ENCODE results near the gene CYP46A1.

CYP46A1 gene

GRCh38 chr14:99717682-99718013 is 33.5 kb downstream of the CYP46A1 start:
- no peak for DNase-seq

DNA sequence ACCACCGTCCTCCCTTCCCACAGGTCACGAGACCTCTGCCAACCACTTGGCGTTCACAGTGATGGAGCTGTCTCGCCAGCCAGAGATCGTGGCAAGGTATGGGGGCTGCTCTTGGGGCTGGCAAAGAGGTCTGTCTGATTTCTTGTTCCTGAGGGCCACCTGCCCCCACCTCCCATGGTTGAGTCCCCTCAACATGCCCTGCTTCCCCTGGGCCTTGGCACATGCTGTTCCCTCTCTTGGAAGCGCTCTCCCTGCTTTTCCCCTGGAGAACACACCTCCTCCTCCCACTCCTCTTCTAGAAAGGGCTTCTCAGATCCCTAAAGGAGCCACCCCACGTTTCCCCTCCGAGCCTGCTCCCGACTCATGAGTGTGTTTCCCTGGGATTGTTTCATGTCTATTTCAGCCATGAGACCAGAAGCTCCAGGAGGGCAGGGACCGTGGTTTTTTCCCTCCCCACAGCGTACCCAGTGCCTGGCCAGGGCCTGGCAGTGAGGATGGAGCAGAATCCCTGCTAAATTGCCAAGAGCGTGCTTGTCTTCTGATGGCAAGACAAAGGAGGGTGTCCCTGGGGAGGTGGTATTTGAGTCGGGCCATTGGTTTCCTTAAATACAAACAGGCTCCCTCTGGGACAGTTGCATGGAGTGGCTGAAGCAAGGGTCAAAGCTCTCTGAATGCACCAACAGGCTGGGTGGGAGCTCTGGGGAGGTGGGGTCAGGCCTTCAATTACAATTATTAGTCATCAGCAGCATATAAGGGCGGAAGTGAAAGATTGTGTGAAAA is 34.1 kb downstream of the CYP46A1 start:
- DNase-seq = no peak

DNA sequence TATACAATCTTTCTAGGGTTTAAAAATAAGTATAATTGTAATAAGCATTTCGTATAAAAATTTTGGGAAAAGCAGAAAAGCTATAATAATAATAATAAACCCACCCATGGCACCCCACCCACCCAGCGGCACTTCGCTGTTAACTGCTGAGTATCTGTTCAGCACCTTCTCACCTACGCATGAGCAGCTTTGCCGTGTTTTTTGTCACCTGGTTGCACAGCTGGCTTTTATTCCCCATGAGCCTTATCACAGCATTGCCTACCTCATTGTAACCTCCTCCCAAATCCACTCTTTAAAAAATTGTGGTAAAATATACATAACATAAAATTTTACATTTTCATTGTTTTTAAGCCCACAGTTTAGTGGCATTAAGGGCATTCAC is 34.7 kb downstream of the CYP46A1 start:
- DNase-seq = no peak

GRCh38 chr14:99720941-99721791 is 37.1 kb downstream of the CYP46A1 start:
- no peak for DNase-seq

DNA sequence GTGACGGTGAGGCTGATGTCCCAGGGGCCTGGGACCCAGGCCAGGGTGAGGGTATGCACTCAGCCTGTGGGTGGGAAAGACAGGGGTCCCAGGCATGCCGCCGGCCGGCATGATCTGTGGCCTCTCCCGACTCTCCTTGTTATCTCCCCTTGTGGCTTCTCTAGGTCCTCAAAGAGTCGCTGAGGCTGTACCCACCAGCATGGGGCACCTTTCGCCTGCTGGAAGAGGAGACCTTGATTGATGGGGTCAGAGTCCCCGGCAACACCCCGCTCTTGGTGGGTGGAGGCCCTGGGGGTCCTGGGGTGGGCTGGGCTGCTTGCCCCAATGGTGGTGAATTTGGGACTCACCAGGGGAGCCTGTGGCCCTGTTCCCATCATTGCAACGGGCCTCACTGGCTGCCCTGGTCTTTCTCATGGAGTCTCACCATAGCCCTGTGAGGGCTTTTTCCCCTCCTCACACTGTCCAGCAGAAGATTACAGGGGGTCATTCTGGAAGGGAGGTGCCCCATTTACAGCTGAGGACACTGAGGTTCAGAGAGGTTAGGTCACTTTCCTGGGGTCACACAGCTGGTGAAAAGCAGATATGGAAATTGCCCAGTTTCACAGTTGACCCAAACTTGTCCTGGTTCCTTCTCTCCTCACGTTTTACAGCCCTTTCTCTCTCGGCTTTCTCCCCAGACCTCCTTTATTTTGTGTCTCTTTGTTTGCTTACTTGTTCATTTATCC is 37.9 kb downstream of the CYP46A1 start:
- DNase-seq = no peak

DNA sequence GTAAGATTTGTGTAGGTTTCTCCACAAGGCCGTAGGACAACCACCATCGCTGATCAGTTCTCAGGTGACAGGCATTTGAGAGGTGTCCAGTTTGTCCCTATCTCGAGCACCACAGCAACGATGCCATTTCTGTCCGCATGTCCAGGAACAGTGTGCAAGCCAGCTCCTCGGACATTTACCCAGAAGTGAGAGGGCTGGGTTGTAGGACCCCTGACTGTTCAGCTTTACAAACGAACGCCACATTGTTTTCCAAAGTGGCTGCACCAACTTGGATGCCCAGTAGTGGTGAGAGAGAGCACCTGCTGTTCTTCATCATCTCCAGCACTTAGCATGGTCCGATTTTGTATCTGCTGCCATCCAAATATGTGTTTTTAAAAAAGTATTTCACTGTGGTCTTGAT is 38.6 kb downstream of the CYP46A1 start:
- DNase-seq = no peak

DNA sequence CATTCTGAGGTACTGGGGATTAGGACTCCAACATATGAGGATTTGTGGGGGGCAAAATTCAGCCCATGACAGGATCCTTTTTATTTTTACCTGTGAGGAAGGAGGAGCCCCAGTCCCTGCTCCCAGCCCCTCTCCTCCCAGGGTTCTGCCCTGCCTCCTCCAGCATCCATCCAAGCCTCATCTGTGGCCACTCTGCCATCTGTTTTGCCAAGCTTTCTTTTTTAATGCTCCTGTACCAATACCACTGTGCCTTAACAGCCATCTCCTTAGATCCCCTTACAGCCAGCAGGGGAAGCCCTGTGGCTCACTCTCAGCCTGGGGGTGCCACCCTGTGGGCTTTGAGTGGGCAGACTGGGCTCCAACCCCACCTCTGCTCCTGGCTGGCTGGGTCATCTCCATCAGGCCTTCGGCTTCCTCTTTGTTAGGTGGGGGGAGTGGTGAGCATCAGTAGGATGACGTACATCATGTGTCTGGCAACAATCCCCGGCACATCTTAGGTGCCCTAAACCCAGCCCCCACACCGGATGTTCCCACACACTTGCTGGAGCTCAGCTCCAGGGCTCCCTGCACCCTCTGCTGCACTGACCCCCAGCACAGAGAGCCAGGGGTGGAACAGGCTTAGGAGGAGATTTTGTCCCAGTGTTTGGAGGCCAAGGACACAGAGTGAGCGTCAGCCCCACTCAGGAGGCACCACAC is 40.2 kb downstream of the CYP46A1 start:
- DNase-seq = no peak

DNA sequence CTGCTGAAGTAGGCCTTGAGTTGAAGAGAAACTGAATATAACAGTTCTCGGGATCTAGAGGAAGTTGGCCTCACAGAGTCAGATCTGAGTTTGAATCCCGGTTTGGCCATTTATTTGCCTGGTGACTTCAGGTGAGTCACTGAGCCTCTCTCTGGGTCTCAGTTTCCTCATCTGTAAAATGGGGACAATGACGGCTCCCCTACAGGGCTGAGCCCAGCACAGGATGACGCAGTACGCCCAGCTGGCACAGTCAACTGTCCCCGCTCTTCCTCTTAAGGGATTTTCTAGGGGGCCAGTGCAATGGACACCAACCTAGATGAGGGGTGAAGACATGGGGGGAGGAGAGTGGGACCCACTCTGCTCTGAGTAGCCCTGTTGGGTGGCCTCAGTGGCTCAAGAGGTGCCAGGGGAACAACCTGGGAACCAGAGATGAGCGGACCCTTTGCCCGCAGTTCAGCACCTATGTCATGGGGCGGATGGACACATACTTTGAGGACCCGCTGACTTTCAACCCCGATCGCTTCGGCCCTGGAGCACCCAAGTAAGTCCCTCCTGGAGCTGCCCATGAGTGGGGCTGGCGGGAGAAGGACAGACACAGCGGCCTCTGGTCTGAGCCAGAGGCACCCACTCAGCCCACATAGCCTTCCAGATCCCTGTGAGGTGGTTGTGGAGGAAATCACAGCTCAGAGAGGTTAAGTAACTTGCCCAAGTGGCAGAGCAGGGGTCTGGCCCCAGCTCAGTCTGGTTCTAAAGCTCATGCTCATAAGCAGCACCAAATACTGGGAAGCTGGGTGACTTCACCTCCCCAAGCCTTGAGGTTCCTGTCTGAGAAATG is 41.1 kb downstream of the CYP46A1 start:
- DNase-seq = no peak

- DNase-seq = no peak
Measured at GRCh38 chr14:99725774-99726537, 41.9 kb downstream of the CYP46A1 start.

DNA sequence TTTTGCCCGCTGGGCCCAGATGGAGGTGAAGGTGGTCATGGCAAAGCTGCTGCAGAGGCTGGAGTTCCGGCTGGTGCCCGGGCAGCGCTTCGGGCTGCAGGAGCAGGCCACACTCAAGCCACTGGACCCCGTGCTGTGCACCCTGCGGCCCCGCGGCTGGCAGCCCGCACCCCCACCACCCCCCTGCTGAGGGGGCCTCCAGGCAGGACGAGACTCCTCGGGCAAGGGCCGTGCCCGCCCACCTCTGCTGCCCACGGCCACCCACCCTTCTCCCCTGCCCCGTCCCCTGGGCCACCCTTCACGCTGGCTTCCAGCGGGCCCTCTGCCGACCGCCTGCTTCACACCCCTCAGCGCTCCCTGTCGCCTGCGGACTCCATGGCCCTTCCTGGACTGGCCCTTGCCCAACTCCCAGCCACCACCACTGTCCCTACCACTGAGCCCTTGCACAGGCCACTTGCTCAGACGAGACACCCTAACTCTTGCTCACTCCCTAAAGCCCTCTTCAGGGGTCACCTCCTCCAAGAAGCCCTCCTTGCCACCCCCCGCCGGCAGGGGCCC is 42.5 kb downstream of the CYP46A1 start:
- DNase-seq = no peak

DNA sequence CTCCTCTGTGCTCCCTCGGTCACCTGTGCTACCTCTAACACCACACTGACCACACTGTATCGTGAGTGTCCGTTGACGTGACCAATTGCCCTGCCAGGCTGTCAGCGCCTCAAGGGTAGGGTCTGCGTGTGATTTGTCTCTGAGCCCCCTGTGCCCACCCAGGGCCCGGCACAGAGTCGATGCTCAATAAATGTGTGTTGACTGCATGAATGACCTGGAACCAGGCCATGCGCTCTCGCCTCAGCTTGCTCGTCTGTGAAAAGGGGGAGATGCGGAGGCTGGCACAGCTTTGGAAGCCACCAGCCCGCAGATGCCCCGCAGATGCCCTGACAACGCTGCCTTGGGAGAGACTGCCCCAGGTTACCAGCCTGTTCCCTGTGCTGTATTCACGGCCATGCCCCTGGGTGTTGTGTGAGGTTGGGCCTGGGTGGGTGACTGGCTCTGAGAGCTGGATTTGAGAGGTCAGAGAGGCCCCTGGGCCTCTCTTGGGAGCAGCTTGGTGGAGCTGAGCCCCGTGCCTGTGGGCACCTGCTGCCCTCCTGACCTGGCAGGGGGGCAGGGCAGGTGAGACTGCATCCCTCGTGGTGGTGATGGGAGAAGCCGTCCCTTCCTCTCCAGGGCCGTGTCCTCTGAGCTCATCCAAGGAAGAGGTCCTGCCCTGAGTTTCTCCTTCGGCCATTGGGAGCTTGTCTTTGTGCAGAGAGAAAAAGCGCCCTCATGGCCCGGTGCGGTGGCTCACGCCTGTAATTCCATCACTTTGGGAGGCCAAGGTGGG is 43.2 kb downstream of the CYP46A1 start:
- no peak for DNase-seq

DNA sequence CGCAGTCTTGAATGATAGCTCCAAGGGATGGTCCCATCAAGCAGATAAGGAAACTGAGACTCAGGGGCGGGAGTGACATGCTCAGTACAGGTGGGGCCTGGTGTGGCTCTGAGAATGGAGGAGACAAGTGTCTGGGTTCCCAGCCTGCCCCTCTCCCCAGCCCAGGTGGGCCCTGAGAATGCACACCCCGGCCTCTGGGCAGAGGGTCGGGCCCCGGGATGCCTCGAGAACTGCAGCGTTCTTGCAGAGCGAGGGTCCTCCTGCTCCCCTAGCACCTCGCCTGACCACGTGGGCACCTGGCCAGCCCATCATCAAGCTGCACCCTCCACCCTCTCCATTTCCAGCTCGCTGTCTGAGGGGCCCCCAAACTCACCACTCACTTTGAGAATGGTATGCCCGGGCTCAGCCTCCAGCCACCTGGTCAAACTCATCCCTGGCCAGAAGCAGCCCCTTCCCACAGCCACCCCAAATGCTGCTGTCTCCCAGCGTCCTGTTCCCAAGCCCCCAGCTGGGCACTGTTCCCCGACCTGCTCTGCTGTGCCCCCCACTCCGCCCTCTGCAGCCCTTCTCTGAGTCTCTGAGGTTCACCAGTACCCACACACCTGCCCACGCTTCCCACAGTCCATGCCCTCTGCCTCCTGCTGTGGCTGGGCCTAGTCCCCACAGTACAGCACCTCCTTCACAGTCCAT is 44.3 kb downstream of the CYP46A1 start:
- no peak for DNase-seq

DNA sequence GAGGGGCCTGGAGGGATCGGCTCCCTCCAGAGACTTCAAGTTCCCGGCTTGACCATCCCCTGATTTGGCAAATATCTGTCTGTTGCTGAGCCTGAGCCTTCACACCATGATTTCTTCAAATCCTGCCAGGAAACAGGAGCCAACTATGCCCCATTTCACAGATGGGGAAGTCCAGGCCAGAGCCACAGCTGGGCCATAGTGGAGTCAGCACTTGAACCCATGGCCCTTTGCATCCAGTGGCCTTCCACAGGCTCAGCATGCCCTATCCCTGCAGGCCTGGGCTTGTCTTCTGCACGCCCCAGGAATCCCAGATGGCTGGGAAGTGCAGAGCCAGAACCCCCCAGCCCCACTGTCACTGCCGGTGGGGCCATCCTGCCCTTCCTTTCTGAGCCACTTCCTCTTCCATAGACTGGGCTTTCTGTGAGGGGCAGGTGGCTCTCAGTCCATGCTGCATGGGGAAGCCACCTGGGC is 44.9 kb downstream of the CYP46A1 start:
- no peak for DNase-seq

DNA sequence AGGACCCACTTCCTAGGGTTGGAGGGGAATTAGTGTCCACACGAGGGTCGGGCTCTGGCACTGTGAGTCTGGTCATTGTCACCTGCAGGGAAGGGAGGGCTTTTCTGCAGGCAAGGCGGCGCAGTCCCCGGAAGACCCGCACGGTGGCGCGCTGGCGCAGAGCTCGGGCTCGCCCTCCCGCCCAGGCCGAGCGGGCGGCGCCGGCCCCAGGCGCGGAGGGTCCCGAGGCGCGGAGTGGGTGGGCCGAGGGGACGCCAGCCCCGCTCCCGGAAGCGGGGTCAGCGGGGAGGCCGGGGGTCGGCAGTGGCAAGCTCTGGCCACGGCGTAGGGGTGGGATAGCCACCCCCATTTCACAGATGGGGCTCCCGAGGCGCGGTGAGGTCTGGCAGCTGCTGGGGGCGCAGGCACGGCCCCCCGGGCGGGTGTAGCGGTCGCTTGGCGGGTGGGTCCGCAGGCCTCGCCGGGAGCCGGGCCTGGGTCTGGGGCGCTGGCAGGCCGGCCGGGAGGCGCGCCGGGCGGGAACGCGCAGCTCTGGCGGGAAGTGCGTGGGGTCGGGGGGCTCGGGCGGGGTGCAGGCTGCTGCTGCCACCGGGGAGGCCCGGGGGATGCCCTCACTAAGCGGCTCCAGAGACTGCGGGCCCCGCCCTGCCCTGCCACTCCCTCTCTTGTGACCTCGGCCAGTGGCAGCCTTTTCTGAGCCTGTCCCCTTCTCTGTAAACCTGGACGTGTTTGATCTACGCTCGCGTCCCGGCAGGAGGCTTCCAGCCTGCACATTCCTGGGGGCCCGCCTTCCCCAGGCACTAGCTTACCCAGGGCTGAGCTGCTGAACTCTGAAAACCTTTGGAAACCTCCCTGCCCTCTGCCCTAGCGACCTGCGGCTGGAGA is 46.1 kb downstream of the CYP46A1 start:
- peak; percentile 73 for DNase-seq

GRCh38 chr14:99730876-99731546 is 46.9 kb downstream of the CYP46A1 start:
- no peak for DNase-seq

- no peak for DNase-seq
Measured at GRCh38 chr14:99731547-99732435, 47.7 kb downstream of the CYP46A1 start.
